ENCODE data around the gene PGD. TPM values are rescaled to one million over a fixed set of nuclear protein-coding genes. Genes with fewer than 3 reads are reported as not detected.

The PGD gene
- total RNA-seq, 1 experiment from 2014 or later: 291 TPM

- H3K18ac ChIP-seq (ENCODE audit: insufficient read length, low read depth, low read length): no peak overlapping the region
- no peaks in the 10 kb centered on the region for H3K27me3 ChIP-seq (ENCODE audit: insufficient read depth, low read length)
- no CpG with 5 or more reads among the region's 10 CpGs for whole genome bisulfite sequencing (ENCODE audit: extremely low coverage, insufficient read length, low lambda C conversion rate)
- H3K79me1 ChIP-seq (ENCODE audit: insufficient read depth, low read depth, low read length, poor library complexity, severe bottlenecking): no peaks in the 10 kb centered on the region
- no peaks in the 10 kb centered on the region for H3K79me2 ChIP-seq (ENCODE audit: insufficient read depth, low read length)
- H4K91ac ChIP-seq (ENCODE audit: insufficient read length, low read depth, low read length): no peak overlapping the region
- Mint-ChIP-seq H3K4me3 (no peak overlapping the region), H3K36me3 (ENCODE audit: insufficient read depth in 1 of 3, low read depth in 3 of 3) (peaks cover 22 to 68% (median 58%) of the 10 kb centered on the region in 3 experiments), H3K27ac (peak overlapping the region in 1 of 3 experiments; percentile 81; a peak in 2 of 7 replicates), H3K4me1 (peaks cover 0 to 9% of the 10 kb centered on the region in 2 experiments; a peak in 2 of 4 replicates), H3K9me3 (no peaks in the 10 kb centered on the region), H3K27me3 (ENCODE audit: low read depth) (no peaks in the 10 kb centered on the region)
- H3K14ac ChIP-seq (ENCODE audit: insufficient read depth, low read length): no peak overlapping the region
- no peak overlapping the region for H2AFZ ChIP-seq (ENCODE audit: low read length)
- TF ChIP-seq, protein P1, sequence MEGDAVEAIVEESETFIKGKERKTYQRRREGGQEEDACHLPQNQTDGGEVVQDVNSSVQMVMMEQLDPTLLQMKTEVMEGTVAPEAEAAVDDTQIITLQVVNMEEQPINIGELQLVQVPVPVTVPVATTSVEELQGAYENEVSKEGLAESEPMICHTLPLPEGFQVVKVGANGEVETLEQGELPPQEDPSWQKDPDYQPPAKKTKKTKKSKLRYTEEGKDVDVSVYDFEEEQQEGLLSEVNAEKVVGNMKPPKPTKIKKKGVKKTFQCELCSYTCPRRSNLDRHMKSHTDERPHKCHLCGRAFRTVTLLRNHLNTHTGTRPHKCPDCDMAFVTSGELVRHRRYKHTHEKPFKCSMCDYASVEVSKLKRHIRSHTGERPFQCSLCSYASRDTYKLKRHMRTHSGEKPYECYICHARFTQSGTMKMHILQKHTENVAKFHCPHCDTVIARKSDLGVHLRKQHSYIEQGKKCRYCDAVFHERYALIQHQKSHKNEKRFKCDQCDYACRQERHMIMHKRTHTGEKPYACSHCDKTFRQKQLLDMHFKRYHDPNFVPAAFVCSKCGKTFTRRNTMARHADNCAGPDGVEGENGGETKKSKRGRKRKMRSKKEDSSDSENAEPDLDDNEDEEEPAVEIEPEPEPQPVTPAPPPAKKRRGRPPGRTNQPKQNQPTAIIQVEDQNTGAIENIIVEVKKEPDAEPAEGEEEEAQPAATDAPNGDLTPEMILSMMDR (conservative IDR thresholded peaks at IDR 0.05): no peak
- H3K23me2 ChIP-seq (ENCODE audit: insufficient read length, low read depth, low read length, poor library complexity, severe bottlenecking): no peaks in the 10 kb centered on the region
- no peak overlapping the region for H2BK12ac ChIP-seq (ENCODE audit: insufficient read length, low read depth, low read length)
- no peak overlapping the region for H2BK5ac ChIP-seq (ENCODE audit: insufficient read length, low read length)
- H2BK20ac ChIP-seq (ENCODE audit: low read depth, low read length, poor library complexity, severe bottlenecking): no peak overlapping the region
- no peak overlapping the region for H4K5ac ChIP-seq (ENCODE audit: insufficient read length, low read depth, low read length)
- H3K9ac ChIP-seq (ENCODE audit: extremely low read depth, insufficient read length, low read length): no peak overlapping the region
- no peak overlapping the region for H2BK120ac ChIP-seq (ENCODE audit: low read depth, low read length, poor library complexity, severe bottlenecking)
- H4K20me1 ChIP-seq (ENCODE audit: control insufficient read depth, insufficient read depth, insufficient read length): no peaks in the 10 kb centered on the region
- no peak overlapping the region for H3K4me2 ChIP-seq (ENCODE audit: insufficient read depth, insufficient read length, low read length)
- H3K27ac ChIP-seq (ENCODE audit: insufficient read length, low read depth, low read length): no peak overlapping the region
- H2AK5ac ChIP-seq (ENCODE audit: insufficient read length, low read length): no peak overlapping the region
- H3T11ph ChIP-seq (ENCODE audit: low read length): no peak overlapping the region
- no peak for DNase-seq
- no peak overlapping the region for H3K4ac ChIP-seq (ENCODE audit: low read depth, low read length)
- H2BK15ac ChIP-seq (ENCODE audit: low read depth, low read length): no peak overlapping the region
- H3K56ac ChIP-seq (ENCODE audit: insufficient read length, low read depth, low read length): no peak overlapping the region
- no peak overlapping the region for H3K23ac ChIP-seq (ENCODE audit: insufficient read length, low read depth, low read length)
- no peak overlapping the region for H4K8ac ChIP-seq (replicated peaks; ENCODE audit: insufficient read length, low read depth, low read length)
- no peaks in the 10 kb centered on the region for H3K9me3 ChIP-seq (ENCODE audit: control insufficient read depth, low read depth, low read length)
- H3K4me1 ChIP-seq (ENCODE audit: insufficient read depth, low read length): no peaks in the 10 kb centered on the region
Observed at GRCh38 chr1:10379101-10379620, 19.7 kb upstream of the PGD start.
